ENCODE data around the gene TTC7B.

TTC7B gene

DNA sequence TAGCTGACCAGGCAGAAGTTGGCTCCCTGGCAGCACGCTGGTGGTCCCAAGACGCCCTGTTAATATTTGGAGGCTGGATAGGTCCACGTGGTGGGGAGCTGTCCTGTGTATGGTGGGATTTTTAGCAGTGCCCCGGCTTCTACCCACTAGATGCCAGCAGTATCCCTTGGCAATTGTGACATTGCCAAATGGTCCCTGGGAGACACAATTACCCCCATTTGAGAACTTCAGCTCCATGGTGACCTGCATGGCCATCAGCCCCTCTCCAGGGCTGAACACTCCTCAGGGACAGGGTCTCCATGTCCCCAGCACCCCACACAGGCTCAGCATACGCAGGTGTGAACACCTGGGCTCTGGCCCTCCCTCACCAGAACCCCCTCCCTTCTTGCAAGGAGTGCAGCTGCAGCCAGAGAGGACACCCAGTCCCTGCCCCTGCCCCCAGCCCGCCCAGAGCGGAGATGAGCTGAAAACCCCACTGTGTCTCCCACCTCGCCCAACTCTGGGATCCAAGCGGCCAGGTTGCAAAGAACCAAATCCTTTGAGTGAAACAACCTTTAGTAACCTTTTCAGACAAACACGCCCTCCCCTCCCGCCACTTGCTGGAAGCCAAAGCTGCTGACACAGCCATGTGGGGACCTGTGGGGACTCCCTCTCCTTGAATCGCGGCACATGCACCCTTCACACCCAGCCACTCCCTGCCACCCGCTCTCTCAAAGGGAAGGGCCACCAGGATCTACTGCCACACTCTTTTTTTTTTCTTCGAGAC, 299.0 kb downstream of the TTC7B start:
- ATAC-seq = no peak
- H3K4me3 Mint-ChIP-seq = no peak overlapping the region
- H3K36me3 Mint-ChIP-seq = no peaks in the 10 kb centered on the region
- H3K9me3 Mint-ChIP-seq = no peaks in the 10 kb centered on the region
- H3K4me1 Mint-ChIP-seq = no peaks in the 10 kb centered on the region
- peaks cover 6% of the 10 kb centered on the region for H3K27me3 Mint-ChIP-seq
- no peak overlapping the region for H3K27ac Mint-ChIP-seq

GRCh38 chr14:90514566-90514965, 301.7 kb downstream of the TTC7B start:
- Mint-ChIP-seq H3K27ac (no peak overlapping the region), H3K36me3 (no peaks in the 10 kb centered on the region), H3K27me3 (peaks cover 20% of the 10 kb centered on the region), H3K4me1 (no peaks in the 10 kb centered on the region), H3K9me3 (no peaks in the 10 kb centered on the region), H3K4me3 (no peak overlapping the region)
- ATAC-seq = no peak

- Mint-ChIP-seq H3K4me3 (no peak overlapping the region), H3K27me3 (peaks cover 26% of the 10 kb centered on the region), H3K27ac (no peak overlapping the region), H3K4me1 (peaks cover 3% of the 10 kb centered on the region), H3K36me3 (no peaks in the 10 kb centered on the region), H3K9me3 (no peaks in the 10 kb centered on the region)
- ATAC-seq = no peak
Measured at GRCh38 chr14:90514015-90514398, 302.2 kb downstream of the TTC7B start.

- Mint-ChIP-seq H3K27me3 (peaks cover 32% of the 10 kb centered on the region), H3K4me1 (peaks cover 6% of the 10 kb centered on the region), H3K27ac (no peak overlapping the region), H3K36me3 (no peaks in the 10 kb centered on the region), H3K9me3 (no peaks in the 10 kb centered on the region), H3K4me3 (no peak overlapping the region)
- no peak for ATAC-seq
Measured at GRCh38 chr14:90513161-90514014, 302.8 kb downstream of the TTC7B start.

GRCh38 chr14:90512329-90512991, 303.8 kb downstream of the TTC7B start:
- Mint-ChIP-seq H3K27ac (no peak overlapping the region), H3K27me3 (peaks cover 41% of the 10 kb centered on the region), H3K4me3 (no peak overlapping the region), H3K4me1 (peaks cover 6% of the 10 kb centered on the region), H3K9me3 (no peaks in the 10 kb centered on the region), H3K36me3 (no peaks in the 10 kb centered on the region)
- no peak for ATAC-seq

DNA sequence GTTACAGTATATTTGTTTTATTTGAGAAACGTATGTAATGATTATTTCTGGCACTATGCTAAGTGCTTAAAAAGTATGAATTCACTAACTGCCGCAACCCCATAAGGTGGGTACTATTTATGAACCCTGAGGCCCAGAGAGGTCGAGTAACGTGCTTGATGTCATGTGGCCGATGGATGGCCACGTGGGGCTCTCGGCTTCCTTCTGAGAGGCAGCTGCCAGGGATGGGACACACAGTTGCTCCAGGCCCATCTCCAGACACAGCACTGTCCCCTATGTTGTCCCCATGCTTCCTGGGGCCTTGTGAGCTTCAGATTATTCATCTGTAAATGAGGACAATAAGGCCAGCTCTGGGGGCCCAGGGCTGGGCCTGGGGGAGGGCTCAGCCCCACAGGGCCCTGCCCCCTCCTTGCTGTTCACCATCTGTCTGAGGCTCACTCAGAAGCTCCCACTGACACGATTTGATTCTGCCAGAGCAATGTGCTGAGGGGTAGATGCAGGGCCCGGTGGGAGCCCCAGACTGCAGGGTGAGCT, 304.4 kb downstream of the TTC7B start:
- no peaks in the 10 kb centered on the region for H3K9me3 Mint-ChIP-seq
- peaks cover 6% of the 10 kb centered on the region for H3K4me1 Mint-ChIP-seq
- no peak overlapping the region for H3K27ac Mint-ChIP-seq
- H3K27me3 Mint-ChIP-seq = peaks cover 45% of the 10 kb centered on the region
- no peak for ATAC-seq
- no peaks in the 10 kb centered on the region for H3K36me3 Mint-ChIP-seq
- no peak overlapping the region for H3K4me3 Mint-ChIP-seq

- H3K27ac Mint-ChIP-seq = no peak overlapping the region
- H3K4me1 Mint-ChIP-seq = peaks cover 6% of the 10 kb centered on the region
- H3K27me3 Mint-ChIP-seq = peaks cover 45% of the 10 kb centered on the region
- no peaks in the 10 kb centered on the region for H3K36me3 Mint-ChIP-seq
- no peaks in the 10 kb centered on the region for H3K9me3 Mint-ChIP-seq
- no peak overlapping the region for H3K4me3 Mint-ChIP-seq
- ATAC-seq = no peak
Measured at GRCh38 chr14:90511252-90511651, 305.0 kb downstream of the TTC7B start.

DNA sequence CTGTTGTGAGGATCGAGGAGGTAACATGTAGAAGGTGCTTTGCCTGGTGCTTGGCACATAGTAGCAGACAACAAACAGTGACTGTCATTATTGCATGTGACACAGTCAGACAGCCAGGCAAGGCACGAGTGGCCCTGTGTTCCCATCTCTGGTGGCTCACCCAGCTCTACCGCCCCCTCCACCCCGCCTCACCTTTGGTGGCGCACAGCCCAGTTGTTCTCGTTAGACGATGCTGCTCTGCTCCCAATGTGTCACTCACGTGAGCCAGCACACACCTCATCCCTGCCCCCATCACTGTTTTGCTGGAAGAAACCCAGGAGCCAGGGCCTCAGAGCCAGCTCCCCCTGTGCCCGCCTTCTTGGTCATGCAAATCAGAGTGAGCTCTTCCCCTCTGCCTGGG, 306.1 kb downstream of the TTC7B start:
- H3K4me3 Mint-ChIP-seq = no peak overlapping the region
- no peak overlapping the region for H3K27ac Mint-ChIP-seq
- ATAC-seq = no peak
- H3K4me1 Mint-ChIP-seq = peaks cover 6% of the 10 kb centered on the region
- H3K9me3 Mint-ChIP-seq = no peaks in the 10 kb centered on the region
- H3K36me3 Mint-ChIP-seq = no peaks in the 10 kb centered on the region
- peaks cover 45% of the 10 kb centered on the region for H3K27me3 Mint-ChIP-seq

- no peaks in the 10 kb centered on the region for H3K36me3 Mint-ChIP-seq
- no peaks in the 10 kb centered on the region for H3K9me3 Mint-ChIP-seq
- H3K4me1 Mint-ChIP-seq = peaks cover 6% of the 10 kb centered on the region
- no peak overlapping the region for H3K4me3 Mint-ChIP-seq
- no peak overlapping the region for H3K27ac Mint-ChIP-seq
- no peak for ATAC-seq
- peaks cover 45% of the 10 kb centered on the region for H3K27me3 Mint-ChIP-seq
Measured at GRCh38 chr14:90509403-90509802, 306.8 kb downstream of the TTC7B start.

DNA sequence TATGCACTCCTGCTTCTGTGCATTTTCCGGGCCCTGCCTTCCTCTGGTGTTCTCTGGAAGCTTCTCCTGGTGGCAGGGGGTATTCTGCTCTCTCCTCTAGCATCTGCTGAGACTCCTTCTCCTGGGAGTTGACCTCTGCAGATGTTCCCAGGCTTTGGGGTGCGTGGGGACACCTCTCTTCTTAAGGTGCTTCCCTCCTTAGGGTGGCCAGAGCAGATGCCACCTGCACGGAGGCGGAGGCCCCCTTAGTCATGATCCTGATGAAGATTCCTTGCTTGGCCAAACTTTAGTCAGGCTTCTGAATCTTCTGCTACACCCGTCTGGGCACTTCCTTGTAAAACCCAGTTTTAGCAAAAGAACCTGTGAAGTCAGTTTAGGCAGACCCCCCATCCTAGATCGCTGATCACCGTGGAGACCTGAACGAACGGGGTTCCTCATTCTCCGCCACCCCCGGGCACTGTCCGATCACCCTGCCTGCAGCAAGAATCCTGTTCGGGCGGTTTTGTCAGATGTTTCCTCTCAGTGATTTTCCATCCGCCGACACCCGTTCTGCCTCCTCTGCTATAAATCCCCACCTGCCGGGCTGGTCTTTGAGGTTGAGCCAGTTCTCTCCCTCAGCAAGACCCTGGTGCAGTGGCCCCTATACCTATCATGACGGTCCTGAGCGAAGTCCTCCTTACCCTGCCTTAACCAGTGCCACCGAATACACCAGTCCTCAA, 307.5 kb downstream of the TTC7B start:
- Mint-ChIP-seq H3K27me3 (peaks cover 45% of the 10 kb centered on the region), H3K9me3 (no peaks in the 10 kb centered on the region), H3K4me3 (no peak overlapping the region), H3K36me3 (no peaks in the 10 kb centered on the region), H3K27ac (no peak overlapping the region), H3K4me1 (peaks cover 6% of the 10 kb centered on the region)
- ATAC-seq = no peak

DNA sequence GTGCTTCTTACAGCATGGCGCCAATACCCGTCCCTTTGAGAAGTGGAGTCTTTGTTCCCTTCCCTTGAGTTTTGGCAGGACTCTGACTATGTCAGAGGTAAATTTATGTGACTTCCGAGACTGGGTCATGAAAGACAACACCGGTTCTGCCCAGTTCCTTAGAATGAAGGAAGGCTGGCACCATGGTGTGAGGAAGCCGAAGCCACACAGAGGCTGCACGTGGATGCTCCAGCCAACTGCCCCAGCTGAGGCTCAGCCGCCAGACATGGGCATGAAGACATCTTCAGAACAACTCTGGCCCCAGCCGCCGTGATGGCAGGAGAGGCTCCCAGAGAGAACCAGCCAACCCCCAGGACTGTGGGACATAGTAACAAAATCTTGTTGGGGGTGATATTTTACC, 308.2 kb downstream of the TTC7B start:
- H3K27ac Mint-ChIP-seq = no peak overlapping the region
- ATAC-seq = no peak
- peaks cover 49% of the 10 kb centered on the region for H3K27me3 Mint-ChIP-seq
- no peaks in the 10 kb centered on the region for H3K9me3 Mint-ChIP-seq
- H3K4me3 Mint-ChIP-seq = no peak overlapping the region
- peaks cover 6% of the 10 kb centered on the region for H3K4me1 Mint-ChIP-seq
- H3K36me3 Mint-ChIP-seq = no peaks in the 10 kb centered on the region

DNA sequence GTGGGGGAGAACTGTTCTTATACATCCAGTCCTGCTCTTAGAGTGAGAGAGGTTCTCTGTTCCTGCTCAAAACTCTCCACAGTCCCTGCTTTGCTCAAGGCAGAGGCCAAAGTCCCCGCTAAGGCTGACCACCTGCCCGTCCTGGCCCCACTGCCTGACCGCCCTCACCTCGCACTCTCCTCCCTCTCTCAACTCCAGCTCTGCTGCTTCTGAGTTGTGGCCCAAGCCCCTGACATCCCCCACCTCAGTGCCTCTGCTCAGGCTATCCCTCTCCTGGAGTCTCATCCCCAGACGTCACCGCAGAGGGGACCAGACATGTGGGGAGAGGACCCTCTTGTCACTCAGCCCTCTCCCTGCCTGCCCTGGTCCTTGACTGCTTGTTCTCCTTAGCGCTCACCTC, 308.8 kb downstream of the TTC7B start:
- no peak overlapping the region for H3K27ac Mint-ChIP-seq
- H3K4me3 Mint-ChIP-seq = no peak overlapping the region
- peaks cover 5% of the 10 kb centered on the region for H3K9me3 Mint-ChIP-seq
- H3K27me3 Mint-ChIP-seq = peaks cover 55% of the 10 kb centered on the region
- no peaks in the 10 kb centered on the region for H3K36me3 Mint-ChIP-seq
- peaks cover 6% of the 10 kb centered on the region for H3K4me1 Mint-ChIP-seq
- no peak for ATAC-seq

- ATAC-seq = no peak
- Mint-ChIP-seq H3K27ac (no peak overlapping the region), H3K27me3 (peaks cover 62% of the 10 kb centered on the region), H3K4me3 (no peak overlapping the region), H3K9me3 (peaks cover 5% of the 10 kb centered on the region), H3K4me1 (peaks cover 6% of the 10 kb centered on the region), H3K36me3 (no peaks in the 10 kb centered on the region)
Measured at GRCh38 chr14:90506748-90507147, 309.5 kb downstream of the TTC7B start.

DNA sequence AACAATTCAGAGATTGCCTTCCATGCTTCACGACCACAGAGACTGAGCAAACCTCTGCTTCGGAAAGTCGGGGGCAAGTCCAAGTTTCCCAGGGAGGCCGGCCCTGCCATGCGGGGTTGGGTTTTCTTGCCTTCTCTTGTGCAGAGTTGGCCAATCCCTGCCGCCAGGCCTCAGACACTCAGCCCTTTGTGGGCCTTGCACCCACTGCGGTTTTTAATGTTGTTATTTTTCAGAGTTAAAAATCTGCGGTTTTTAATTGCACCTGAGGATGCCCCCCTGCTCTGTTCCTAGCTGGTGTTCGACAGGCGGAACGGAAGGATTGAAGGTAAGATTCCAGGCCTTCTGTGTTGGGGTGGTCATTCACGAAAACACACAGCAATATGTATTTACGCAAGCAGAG, 310.7 kb downstream of the TTC7B start:
- Mint-ChIP-seq H3K9me3 (peaks cover 5% of the 10 kb centered on the region), H3K4me3 (no peak overlapping the region), H3K27me3 (peaks cover 54% of the 10 kb centered on the region), H3K27ac (no peak overlapping the region), H3K4me1 (peaks cover 6% of the 10 kb centered on the region), H3K36me3 (no peaks in the 10 kb centered on the region)
- ATAC-seq = no peak

GRCh38 chr14:90504643-90505042, 311.6 kb downstream of the TTC7B start:
- no peak for ATAC-seq
- Mint-ChIP-seq H3K4me3 (no peak overlapping the region), H3K9me3 (peaks cover 5% of the 10 kb centered on the region), H3K27me3 (peaks cover 49% of the 10 kb centered on the region), H3K36me3 (no peaks in the 10 kb centered on the region), H3K4me1 (peaks cover 6% of the 10 kb centered on the region), H3K27ac (no peak overlapping the region)

Measured in stimulated activated memory B cell treated with anti-CD40 and anti-IgM and Interleukin-4, amounts not matched to agents 10 μg/mL and 1 μg/mL and 100 μg/mL, for 72 hours (primary cell).